NB4 (cell line): ENCODE results near the gene VIT.

Experiments
- DNase-seq: peaks from one replicate; pipeline ENCODE4 v3.0.0; 2010; ENCODE audit warnings: low read depth
- H3K4me3 ChIP-seq: one replicate; pipeline ENCODE4 v1.5.1; 2011; ENCODE audit warnings: mild to moderate bottlenecking, low read depth, low read length, moderate library complexity
- MYC ChIP-seq: IDR thresholded peaks from 2 replicates; pipeline ENCODE4 v1.6.1; 2011; ENCODE audit warnings: low read depth, low read length
- POLR2A ChIP-seq: IDR thresholded peaks from 2 replicates; pipeline ENCODE4 v1.6.1; 2011; ENCODE audit warnings: mild to moderate bottlenecking; ENCODE audit not compliant: insufficient read length; ENCODE audit errors: extremely low read depth
- TF ChIP-seq, protein P1 (sequence below): IDR thresholded peaks from one replicate; pipeline ENCODE4 v1.5.1; 2012; ENCODE audit warnings: low read depth, low read length
- TF ChIP-seq, protein P2 (sequence below): IDR thresholded peaks from 2 replicates; pipeline ENCODE4 v1.6.1; 2011; ENCODE audit warnings: low read depth, low read length

Gene VIT

DNA sequence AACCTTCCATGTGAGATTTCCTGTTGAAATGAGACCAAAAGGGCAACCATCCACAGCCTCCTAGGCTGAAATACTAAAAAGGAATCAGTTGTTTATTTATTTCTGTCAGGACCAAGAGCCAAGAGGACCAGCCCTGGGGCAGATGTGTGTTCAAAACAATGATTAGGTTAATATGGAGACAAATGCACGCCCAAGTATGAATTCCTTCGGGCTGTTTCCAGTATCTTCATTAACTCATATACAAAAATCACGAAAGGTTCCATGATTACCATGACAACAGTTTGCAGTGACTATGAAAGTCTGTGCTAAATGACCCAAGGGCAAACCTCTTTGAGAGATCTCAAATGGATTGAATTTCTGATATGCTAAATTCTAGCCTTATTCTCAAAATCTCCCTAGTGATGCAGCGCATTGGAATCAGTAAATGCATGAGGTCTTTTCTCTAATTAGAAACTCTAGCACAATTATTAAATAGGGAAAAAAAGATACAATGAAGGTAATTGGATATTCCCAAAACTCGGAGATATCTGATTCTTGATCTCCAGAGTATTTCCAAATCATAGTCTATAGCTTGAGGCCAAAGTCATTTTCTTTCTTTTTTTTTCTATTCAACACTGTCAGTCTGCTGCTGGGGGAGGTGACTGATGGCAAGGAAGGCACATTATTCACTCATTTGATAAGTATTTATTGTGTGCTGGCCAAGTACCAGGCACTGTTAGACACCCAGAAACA lies 35.6 kb downstream of the VIT start:
- no peak for DNase-seq
- TF ChIP-seq, protein P1, sequence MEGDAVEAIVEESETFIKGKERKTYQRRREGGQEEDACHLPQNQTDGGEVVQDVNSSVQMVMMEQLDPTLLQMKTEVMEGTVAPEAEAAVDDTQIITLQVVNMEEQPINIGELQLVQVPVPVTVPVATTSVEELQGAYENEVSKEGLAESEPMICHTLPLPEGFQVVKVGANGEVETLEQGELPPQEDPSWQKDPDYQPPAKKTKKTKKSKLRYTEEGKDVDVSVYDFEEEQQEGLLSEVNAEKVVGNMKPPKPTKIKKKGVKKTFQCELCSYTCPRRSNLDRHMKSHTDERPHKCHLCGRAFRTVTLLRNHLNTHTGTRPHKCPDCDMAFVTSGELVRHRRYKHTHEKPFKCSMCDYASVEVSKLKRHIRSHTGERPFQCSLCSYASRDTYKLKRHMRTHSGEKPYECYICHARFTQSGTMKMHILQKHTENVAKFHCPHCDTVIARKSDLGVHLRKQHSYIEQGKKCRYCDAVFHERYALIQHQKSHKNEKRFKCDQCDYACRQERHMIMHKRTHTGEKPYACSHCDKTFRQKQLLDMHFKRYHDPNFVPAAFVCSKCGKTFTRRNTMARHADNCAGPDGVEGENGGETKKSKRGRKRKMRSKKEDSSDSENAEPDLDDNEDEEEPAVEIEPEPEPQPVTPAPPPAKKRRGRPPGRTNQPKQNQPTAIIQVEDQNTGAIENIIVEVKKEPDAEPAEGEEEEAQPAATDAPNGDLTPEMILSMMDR: no peak
- no peak for TF ChIP-seq MYC
- no peak overlapping the region for H3K4me3 ChIP-seq

DNA sequence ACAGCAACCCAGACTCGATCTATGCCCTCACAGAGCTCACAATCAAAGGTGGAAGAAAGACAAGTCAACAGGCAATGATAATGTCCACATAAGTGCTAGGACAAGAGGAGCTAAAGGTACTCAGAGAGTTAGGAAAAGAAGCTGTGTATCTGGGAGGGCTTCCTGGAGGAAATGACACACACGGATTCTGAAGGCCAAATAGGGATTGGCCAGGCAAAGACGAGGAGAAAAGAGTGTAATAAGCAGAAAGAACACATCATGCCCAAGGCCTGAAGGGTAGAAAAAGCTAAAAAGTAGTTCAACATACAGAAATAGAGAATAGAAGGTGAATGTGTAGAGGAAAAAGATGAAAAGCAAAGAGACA lies 36.1 kb downstream of the VIT start:
- DNase-seq: no peak
- no peak overlapping the region for H3K4me3 ChIP-seq
- TF ChIP-seq, protein P2, sequence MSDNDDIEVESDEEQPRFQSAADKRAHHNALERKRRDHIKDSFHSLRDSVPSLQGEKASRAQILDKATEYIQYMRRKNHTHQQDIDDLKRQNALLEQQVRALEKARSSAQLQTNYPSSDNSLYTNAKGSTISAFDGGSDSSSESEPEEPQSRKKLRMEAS: no peak
- no peak for TF ChIP-seq POLR2A
- TF ChIP-seq MYC: no peak
- TF ChIP-seq, protein P1: no peak

DNA sequence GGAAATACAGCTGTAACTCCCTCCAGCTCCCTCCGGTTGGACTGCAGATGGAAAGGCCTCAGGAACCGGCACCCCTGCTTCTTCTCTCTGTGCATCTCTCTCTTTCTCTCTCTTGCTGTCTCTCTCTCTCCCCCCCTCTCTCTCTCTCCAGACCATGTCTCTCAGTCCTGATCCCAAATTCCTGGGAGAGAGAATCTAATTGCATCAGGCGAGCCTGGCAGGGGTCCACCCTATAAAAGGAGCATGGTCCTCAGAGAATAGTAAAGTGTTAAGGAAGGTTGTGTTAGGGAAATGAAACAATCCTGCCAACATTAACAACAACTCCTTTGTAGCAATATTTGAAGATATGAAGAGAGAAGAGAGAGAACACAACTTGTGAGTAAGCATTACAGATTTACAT lies 36.7 kb downstream of the VIT start:
- TF ChIP-seq, protein P2: no peak
- TF ChIP-seq, protein P1: no peak
- no peak for TF ChIP-seq MYC
- TF ChIP-seq POLR2A: no peak
- H3K4me3 ChIP-seq: no peak overlapping the region
- DNase-seq: no peak

DNA sequence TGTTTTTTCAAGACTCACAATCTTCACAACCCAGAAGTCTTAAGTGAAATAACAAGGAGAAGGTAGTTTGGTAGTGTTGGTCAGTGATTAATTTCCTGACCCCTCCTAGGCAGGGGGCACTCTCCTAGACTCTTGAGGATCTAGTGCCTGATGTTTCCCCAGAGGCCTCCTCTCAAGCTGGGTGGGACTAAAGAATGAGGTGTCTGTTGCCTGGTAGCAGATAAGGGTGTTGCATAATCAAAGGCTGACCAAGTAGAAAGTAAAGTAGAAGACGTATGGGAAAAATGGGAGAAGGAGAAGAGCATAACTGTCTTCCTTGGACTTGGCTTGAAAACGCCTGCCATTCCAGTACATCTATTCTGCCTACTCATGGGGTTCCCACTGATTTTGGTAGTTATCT lies 37.8 kb downstream of the VIT start:
- TF ChIP-seq, protein P1: no peak
- TF ChIP-seq, protein P2: no peak
- no peak for TF ChIP-seq POLR2A
- no peak for TF ChIP-seq MYC
- H3K4me3 ChIP-seq: no peak overlapping the region
- DNase-seq: peak; percentile 60

DNA sequence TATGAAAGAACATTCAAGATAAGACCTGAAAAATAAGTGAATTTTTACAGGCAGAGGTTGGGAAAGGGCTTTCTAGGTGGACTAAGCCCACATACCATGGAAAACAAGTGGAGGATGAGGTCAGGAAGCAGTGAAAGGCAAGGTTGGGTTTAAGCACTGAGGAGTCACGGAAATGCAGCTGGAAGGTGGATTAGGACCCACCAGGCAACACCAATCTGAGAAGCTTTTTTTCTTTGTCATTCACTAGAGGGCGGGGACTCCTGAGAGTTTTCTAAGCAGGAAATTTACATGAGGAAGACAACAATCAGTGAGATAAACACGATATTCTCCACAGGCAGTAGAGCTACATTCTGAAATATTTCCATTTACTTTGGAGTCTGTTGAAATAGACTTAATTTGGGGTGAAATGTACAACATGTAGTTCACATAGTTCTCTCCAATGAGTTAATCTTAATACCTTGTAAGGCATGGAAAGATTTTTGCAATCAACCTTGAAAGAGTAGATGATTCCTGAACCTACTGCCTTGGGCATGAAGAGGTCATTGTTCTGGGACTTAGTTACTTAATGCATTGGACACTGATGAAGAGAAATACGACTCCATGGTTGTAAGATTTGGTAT lies 40.7 kb downstream of the VIT start:
- DNase-seq: no peak
- TF ChIP-seq MYC (no peak), POLR2A (no peak)
- TF ChIP-seq, protein P1: no peak
- TF ChIP-seq, protein P2: no peak

DNA sequence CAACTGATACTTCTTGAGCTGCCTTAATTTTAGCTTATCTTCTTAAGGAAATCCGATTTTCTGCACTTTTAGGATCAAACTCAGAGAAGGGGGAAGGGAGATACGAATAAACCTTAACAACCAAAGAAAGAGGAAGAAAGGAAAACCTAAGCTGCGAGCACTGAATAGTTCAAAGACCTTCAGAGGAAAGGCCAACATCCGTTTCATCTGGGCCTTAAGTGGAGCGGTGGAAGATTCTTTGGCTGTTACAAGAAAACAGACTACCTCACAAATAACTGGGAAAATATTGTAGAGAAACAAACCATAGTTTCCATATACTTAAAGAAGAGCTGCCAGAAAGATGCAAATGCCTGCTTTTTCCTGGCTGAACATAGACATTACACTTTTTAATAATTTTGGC lies 43.6 kb downstream of the VIT start:
- DNase-seq: no peak
- no peak overlapping the region for H3K4me3 ChIP-seq
- TF ChIP-seq, protein P2: no peak
- TF ChIP-seq MYC (no peak), POLR2A (no peak)
- TF ChIP-seq, protein P1: no peak

More for the DNA sequence above, 40.7 kb downstream of the VIT start:
- no peak overlapping the region for H3K4me3 ChIP-seq
